Measurements from ENCODE around the gene ZNF740.

ZNF740 gene

GRCh38 chr12:53191096-53191884 lies 10.8 kb downstream of the ZNF740 start:
- TF ChIP-seq ISL1 (CRISPR knock-in tag; IDR thresholded peaks at IDR 0.05) (no peak), ZNF8 (CRISPR knock-in tag; IDR thresholded peaks at IDR 0.05) (no peak), RARB (CRISPR knock-in tag; IDR thresholded peaks at IDR 0.05) (no peak), CSRNP3 (CRISPR knock-in tag; IDR thresholded peaks at IDR 0.05) (no peak), ZFP3 (CRISPR knock-in tag; IDR thresholded peaks at IDR 0.05) (no peak), ZNF565 (CRISPR knock-in tag; conservative IDR thresholded peaks at IDR 0.05; ENCODE audit: low read depth) (no peak), ZC3H10 (CRISPR knock-in tag; IDR thresholded peaks at IDR 0.05) (no peak), CSDC2 (CRISPR knock-in tag; IDR thresholded peaks at IDR 0.05) (no peak), CREB5 (CRISPR knock-in tag; IDR thresholded peaks at IDR 0.05; ENCODE audit: low read depth) (no peak), PATZ1 (CRISPR knock-in tag; IDR thresholded peaks at IDR 0.05; ENCODE audit: borderline replicate concordance) (no peak), ESRRG (CRISPR knock-in tag; IDR thresholded peaks at IDR 0.05) (no peak), POU6F1 (CRISPR knock-in tag; IDR thresholded peaks at IDR 0.05; ENCODE audit: borderline replicate concordance, low read depth) (no peak)
- ATAC-seq = no peak

- no peak for ATAC-seq
These were observed 11.5 kb downstream of the ZNF740 start for GRCh38 chr12:53191885-53192530.

More at GRCh38 chr12:53191885-53192530, 11.5 kb downstream of the ZNF740 start:
- TF ChIP-seq ARNTL (CRISPR knock-in tag; IDR thresholded peaks at IDR 0.05; ENCODE audit: borderline replicate concordance, low read depth) (no peak), PPARA (CRISPR knock-in tag; IDR thresholded peaks at IDR 0.05; ENCODE audit: borderline replicate concordance) (no peak), TSHZ2 (CRISPR knock-in tag; IDR thresholded peaks at IDR 0.05) (no peak), ZNF8 (CRISPR knock-in tag; IDR thresholded peaks at IDR 0.05) (no peak), TOX (CRISPR knock-in tag; IDR thresholded peaks at IDR 0.05; ENCODE audit: borderline replicate concordance) (no peak), ZFP30 (CRISPR knock-in tag; IDR thresholded peaks at IDR 0.05) (no peak), ZNF565 (CRISPR knock-in tag; conservative IDR thresholded peaks at IDR 0.05; ENCODE audit: low read depth) (no peak), SNAI2 (CRISPR knock-in tag; IDR thresholded peaks at IDR 0.05) (no peak), RARB (CRISPR knock-in tag; IDR thresholded peaks at IDR 0.05) (no peak)
